PFSK-1 (cell line): ENCODE results near the gene CEP83.

Experiments used
- FOXP2 ChIP-seq: optimal IDR thresholded peaks from 2 replicates; pipeline ENCODE3; 2011; ENCODE audit warnings: borderline replicate concordance, control low read depth, inconsistent platforms; ENCODE audit not compliant: insufficient read depth; ENCODE audit errors: extremely low read length, extremely low read depth
- POLR2AphosphoS5 ChIP-seq: IDR thresholded peaks from 2 replicates; pipeline ENCODE4 v1.6.1; 2012; ENCODE audit warnings: low read depth, mild to moderate bottlenecking, control low read depth, low read length, moderate library complexity
- SIN3A ChIP-seq: IDR thresholded peaks from 2 replicates; pipeline ENCODE4 v1.6.1; 2012; ENCODE audit warnings: mild to moderate bottlenecking, low read length, moderate library complexity, borderline replicate concordance; ENCODE audit not compliant: insufficient read depth
- TAF1 ChIP-seq: IDR thresholded peaks from 2 replicates; pipeline ENCODE4 v1.6.1; 2012; ENCODE audit warnings: low read length, control low read depth, borderline replicate concordance; ENCODE audit not compliant: insufficient read depth
- TF ChIP-seq, protein P1 (sequence below), 2 experiments: IDR thresholded peaks; 2 replicates each; pipeline versions ENCODE4 v1.6.1 to v1.8.0; 2011 to 2012; ENCODE audit warnings: low read depth in 2 of 2, low read length in 2 of 2, control low read depth in 1 of 2, inconsistent platforms in 1 of 2, mild to moderate bottlenecking in 1 of 2, moderate library complexity in 1 of 2; ENCODE audit not compliant: insufficient read depth in 1 of 2

The CEP83 gene

DNA sequence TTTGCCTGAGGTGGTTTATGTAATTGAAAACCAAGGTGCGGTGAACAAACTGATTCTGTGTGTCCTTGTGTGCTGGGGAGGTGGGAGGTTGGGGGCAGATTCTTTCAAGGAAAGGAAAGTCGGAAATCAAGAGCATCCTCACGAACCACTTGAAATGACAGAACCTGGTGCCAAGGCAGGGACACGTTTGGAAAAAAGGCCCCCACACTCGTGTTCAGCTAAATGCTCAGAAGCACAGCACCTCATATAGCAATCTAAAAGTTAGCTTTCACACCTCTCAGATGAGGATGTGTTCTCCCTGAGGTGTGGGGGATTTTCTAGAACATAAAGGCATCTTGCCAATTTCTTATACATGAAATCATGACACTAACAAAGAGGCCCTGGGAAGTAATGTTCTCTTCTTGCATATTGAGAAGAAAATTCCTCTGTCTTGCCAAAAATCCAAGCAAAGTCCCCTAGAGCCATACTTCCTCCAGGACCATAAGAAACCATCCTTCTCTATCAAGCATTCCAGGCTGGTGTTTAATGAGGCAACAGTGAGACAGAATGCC lies 191.7 kb downstream of the CEP83 start:
- TF ChIP-seq, protein P1, sequence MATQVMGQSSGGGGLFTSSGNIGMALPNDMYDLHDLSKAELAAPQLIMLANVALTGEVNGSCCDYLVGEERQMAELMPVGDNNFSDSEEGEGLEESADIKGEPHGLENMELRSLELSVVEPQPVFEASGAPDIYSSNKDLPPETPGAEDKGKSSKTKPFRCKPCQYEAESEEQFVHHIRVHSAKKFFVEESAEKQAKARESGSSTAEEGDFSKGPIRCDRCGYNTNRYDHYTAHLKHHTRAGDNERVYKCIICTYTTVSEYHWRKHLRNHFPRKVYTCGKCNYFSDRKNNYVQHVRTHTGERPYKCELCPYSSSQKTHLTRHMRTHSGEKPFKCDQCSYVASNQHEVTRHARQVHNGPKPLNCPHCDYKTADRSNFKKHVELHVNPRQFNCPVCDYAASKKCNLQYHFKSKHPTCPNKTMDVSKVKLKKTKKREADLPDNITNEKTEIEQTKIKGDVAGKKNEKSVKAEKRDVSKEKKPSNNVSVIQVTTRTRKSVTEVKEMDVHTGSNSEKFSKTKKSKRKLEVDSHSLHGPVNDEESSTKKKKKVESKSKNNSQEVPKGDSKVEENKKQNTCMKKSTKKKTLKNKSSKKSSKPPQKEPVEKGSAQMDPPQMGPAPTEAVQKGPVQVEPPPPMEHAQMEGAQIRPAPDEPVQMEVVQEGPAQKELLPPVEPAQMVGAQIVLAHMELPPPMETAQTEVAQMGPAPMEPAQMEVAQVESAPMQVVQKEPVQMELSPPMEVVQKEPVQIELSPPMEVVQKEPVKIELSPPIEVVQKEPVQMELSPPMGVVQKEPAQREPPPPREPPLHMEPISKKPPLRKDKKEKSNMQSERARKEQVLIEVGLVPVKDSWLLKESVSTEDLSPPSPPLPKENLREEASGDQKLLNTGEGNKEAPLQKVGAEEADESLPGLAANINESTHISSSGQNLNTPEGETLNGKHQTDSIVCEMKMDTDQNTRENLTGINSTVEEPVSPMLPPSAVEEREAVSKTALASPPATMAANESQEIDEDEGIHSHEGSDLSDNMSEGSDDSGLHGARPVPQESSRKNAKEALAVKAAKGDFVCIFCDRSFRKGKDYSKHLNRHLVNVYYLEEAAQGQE (IDR thresholded peaks at IDR 0.05; ENCODE audit: insufficient read depth in 1 of 2, low read depth in 2 of 2, low read length in 2 of 2): no peak
- TF ChIP-seq SIN3A (no peak), TAF1 (no peak), FOXP2 (no peak), POLR2AphosphoS5 (no peak)

DNA sequence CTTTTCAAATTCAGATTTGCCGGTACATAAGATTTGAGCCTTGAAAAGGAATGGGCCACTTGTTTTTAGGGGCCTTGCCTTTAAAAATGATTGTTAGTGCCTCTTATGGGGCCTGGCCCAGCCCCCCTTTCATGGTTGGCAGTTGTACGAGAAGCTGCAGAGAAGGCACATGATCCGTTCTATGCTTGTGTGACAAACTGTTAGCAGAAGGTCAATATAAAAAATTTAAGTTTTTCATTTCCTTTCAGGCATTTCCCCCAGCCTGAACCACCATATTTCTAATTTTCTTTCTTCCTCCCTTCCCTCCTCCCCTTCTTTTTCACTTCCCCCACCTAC lies 192.2 kb downstream of the CEP83 start:
- TF ChIP-seq SIN3A (no peak), POLR2AphosphoS5 (no peak), TAF1 (no peak), FOXP2 (no peak)
- TF ChIP-seq, protein P1 (IDR thresholded peaks at IDR 0.05; ENCODE audit: insufficient read depth in 1 of 2, low read depth in 2 of 2, low read length in 2 of 2): no peak

DNA sequence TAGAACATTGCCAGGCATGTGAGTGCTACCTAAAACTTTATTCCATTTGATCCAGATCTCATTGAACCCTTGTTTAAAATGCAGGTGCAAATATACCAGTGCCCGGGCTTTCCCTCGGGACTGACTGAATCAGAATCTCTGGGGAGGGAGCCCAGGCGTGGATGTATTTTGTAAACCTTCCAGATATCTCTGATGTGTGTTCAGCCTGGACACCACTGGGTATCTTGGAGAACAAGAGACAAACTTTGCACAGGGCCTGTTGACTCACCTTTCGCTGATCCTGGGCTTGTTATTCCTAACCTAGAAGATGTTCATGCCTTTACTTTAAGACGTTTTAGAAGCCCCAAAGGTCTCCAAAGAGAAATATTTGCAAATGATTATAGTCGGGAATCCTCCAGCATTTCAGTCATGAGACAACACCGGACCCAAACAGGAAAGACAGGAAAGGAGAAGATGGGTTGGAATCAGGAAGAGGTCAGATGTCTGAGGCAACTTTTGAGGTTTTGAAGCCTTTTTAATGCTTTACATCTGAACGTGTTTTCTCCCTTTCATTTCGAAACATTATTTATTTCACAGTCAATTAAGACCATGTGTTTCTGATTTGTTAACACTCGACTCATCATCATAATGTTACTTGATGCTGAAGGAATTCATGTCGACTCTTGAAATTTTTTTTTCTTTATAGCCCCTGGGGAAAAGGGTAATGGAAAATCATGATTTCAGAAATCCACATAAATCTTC lies 192.7 kb downstream of the CEP83 start:
- TF ChIP-seq SIN3A (no peak), FOXP2 (no peak), TAF1 (no peak), POLR2AphosphoS5 (no peak)
- TF ChIP-seq, protein P1 (IDR thresholded peaks at IDR 0.05; ENCODE audit: insufficient read depth in 1 of 2, low read depth in 2 of 2, low read length in 2 of 2): no peak

DNA sequence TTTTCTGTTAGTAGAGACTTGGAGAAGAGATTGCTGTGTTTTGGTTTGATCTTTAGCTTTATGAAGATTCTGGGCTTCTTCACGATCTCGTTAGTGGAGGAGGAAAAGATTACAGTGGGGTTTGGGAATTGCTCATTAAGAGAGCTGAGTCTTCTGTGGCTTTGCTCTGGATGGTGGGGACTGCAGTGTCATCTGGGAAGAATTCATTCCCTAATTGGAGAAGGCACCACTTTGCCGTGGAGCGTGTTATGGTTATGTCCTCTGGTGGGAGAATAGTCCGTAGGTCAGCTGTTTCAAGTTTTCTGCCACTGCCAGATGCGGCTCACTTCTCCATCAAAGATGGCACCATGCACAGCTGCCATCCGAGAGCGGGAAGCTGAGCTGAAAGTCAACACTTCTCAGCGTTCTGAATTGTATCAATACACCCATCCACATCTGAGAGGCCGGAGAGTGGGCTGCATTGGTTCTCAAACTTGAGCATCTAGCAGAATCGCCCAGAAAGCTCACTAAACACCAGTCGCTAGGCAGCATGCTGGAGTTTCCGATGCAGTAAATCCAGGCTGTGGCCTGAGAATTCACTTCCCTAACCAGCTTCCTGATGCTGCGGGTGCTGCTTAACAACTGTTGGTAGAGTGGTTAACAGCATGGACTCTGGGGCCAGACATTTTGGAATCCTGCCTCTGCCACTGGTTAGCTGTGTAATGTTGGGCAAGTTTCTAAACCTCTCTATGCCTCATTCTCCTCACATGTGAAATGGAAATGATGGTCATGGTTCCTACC lies 193.5 kb downstream of the CEP83 start:
- TF ChIP-seq SIN3A (no peak), POLR2AphosphoS5 (no peak), TAF1 (no peak), FOXP2 (no peak)
- TF ChIP-seq, protein P1 (IDR thresholded peaks at IDR 0.05; ENCODE audit: insufficient read depth in 1 of 2, low read depth in 2 of 2, low read length in 2 of 2): no peak
